T-helper 1 cell (primary cell): ENCODE data around the gene AFDN.

Experiments used
- DNase-seq, 5 donors: peaks; one replicate each; pipeline ENCODE4 v3.0.0-alpha.2; 2012 to 2020

The AFDN gene

DNA sequence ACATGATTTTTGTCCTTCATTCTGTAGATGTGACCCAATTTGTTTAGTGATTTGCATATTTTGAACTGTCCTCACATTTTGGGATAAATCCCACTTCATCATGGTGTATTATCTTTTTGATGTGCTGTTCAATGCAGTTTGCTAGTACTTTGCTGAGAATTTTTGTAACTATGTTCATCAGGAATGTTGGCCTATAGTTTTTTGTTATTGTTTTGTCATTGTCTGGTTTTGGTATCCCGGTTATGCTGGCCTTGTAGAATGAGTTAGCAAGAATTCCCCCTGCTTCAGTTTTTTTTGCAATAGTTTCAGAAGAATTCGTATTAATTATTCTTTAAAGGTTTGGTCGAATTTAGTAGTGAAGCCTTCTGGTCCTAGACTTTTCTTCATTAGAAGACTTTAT lies 182.6 kb downstream of the AFDN start:
- DNase-seq, result no peak

DNA sequence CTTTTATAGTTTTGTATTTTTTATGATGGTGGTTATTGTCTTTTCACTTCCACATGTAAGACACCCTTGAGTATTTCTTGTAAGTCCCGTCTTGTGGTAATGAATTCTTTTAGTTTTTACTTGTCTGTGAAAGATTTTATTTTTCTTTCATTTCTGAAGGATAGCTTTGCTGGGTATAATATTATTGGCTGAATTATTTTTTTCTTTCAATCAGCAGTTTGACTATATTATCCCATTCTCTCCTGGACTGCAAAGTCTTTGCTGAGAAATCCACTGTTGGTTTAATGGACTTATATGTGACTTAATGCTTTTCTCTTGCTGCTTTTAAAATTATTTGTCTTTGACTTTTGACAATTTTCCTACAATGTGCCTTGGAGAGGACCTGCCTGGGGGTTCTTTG lies 184.6 kb downstream of the AFDN start:
- DNase-seq, result no peak

DNA sequence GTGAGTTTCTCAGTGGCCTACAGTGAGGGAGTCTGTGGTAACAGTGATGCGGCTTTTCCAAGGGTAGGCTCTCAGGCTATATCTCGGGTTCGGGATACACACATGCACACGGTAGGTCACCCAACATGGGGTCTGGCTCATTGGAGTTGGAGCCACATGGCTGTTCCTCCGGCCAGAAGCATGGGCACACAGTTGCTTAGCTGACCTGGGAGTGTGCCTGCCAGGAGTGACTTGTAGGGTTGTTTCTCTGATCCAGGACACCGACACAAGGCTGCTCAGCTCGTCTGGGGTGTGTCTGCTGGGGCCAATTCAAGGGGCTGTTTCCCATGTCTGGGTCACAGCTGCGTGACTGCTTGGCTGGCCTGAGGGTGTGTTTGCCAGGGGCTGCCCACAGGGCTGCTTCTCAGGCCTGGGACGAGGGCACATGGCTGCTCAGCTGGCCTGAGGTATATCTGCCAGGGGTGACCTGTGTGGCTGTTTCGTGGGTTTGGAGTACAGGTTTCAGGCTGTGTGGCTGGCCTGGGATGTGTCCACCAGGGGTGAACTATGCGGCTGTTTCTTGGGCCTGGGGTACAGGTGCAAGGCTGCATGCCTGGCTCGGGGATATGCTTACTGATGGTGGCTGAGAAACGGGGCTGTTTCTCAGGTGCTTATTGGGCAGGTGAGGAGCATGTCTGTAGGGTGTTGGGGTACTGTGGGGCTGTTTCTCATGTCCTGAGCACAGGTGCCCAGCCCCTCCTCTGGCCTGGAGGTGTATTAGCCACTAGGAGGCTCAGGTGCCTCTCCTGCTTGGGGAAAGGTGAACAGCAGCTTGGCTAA lies 185.9 kb downstream of the AFDN start:
- DNase-seq, result no peak

DNA sequence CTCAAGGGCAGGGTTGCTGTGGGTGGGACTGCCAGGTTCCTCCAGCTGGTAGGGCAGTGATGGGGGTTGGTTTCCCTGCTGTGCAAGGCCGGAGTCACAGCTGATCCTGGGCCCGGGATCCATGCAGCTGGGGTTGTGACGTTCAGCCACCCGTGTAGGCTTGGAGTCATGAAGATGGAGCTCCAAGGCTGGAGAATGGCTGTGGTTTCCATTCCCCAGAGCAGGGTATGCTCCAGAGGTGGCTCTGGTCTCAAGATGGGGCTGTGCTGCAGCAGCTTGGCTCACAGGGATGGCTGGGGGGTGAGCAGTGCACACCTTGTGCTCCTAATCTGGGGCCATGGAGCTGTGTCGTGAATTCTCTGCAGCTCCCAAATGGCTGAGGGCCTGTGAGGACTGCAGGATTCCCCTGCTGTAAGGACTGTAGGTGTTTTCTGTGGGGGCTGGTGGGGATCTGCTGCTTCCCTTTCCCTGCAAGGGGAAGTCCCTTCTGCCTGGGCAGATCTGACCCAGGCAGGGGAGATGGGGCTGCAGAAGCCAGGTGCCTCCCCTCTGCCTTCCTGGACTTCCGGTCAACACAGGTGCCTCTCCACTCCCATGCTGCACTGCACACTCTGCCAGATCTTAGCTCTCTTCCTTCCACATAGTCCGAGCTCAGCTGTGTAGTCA lies 186.7 kb downstream of the AFDN start:
- DNase-seq, result no peak

DNA sequence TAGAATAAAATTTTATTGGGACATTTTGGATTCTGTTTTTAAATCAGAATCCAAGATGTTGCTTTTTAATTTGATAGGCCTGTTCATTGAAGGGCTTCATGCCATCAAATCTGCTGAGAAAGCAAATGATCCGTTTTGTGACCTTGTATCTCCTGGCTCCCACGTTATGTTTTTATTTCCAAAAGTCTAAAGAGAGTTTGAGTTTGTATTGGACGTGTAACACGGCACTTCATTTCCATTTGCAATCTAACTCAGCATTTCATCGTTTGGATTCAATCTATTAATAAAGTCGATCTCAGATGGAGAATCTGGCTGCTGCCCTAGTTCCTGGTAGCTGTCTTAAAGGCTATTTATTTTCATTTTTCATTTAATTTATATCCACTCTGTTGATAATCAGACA lies 187.7 kb downstream of the AFDN start:
- DNase-seq, result no peak

DNA sequence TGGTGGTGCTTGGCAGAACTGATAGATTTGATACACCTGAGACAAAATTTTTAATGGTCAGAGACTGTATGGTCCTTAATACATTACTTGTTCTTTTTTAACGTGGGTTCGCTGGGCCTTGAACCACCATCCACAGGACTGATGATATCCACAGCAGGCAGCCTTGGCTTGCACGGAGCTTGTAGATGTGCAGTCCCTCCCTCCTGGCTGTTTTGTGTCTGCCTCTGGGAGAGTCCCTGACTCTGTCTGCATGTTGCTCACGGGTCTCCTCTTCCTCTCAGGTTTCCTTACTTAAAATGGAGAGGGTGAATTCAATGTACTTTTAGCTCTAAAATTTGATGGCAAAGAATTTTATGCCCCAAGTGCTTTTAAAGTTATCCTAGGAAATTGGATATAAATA lies 188.3 kb downstream of the AFDN start:
- no peak for DNase-seq

DNA sequence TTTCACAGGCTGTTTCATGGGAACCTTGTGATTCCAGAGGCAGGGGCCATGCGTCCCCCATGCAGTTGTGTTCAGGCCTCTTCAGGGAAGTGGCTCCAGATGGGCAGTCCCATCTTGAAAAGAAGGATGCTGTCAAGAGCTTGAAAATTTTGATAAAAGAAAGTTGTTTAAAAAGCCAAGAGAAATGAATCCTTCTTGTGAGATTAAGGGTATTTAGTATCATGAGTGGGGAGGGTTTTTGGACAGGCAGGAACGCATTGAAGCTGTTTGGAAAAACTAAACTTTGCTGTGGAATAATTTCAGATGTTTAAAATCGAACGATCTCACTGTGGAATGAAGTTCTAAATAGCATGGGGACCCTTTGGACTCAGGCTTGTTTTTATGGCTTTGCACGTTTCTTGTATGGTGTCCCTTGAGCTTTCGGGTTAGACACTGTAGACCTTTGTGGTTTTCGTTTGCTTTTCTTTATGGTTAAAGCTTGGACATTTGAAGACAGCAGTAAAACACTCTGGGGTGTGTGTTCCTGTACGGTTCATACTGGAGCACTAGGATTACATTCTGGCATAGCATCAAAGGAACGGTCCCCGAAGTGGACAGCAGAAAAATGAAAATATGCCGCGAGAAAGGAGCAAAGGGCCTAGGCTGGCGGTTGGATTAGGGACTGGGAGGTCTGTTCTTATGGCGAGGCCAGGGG lies 188.9 kb downstream of the AFDN start:
- DNase-seq, result no peak

DNA sequence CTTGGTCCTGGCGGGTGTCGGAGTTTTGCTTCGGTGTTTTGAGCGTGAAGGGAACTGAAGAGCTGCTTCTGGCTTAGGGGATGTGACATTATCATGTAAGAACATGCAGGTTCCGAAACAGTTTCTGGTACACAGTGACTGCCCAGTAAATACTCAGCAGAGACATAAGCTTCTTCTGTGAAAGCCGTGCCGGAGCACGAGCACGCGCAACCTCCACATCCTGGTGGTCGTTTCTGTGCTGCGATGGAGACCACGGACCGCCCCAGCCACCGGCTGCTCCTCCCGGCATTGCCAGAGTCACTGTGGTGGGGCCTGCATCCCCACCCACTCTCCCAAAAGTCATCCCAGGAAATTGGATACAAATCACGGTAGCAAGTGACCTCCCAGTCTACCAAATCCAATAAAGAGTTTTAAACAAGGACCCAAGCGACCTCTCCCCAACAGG lies 189.5 kb downstream of the AFDN start:
- no peak for DNase-seq

DNA sequence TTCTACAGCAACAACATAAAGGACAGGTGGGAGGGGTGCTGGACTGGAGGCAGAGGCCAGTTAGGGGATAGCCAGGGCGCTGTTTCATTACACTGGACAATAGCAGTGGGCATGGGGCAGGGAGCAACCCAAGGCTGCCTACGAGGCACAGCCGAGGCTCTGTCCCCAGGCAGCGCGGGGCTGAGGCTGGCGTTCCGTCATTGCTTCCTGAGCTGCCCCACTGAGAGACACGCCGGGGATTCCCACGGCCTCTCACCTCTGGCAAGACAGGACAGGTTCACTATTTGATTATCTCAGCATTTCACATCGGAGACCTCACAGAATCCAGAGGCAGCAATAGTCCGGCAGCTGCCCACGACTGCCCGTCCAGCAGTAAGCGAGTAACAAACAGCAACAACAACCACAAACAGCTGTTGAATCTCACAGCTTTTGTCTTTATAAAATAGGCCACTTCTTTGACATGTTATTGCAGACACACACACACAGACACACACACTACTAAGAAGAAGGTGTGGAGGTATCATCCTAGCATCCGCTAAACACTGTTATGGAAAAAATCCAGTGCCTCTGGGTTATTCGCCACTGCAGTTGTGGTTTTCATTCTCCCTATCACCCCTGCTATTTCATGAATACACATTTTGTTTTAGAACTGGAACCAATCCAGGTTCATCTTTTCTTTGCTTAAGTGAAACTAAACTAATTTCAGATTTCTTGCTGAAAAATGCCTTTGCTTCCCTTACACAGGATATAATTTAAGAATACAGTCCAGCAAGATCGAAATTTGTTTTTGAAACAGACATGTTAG lies 190.2 kb downstream of the AFDN start:
- DNase-seq, result no peak

DNA sequence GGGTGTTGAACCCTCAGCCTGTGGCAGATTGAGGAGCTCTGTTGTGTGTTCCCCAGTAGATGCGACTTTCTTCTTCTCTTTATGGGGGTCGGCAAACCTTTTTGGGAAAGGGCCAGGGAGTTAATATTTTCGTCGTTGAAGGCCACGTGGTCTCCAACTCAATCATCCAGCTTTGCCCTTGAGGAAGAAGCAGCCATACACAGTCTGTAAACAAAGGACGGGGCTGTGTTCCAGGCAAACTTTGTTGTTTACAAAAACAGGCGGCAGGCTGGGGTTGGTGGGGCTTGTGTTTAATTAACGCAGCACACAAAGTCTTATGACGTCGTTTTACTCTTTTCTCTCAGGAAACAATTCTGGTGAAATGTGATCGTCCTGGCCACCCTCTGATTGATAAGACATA lies 190.9 kb downstream of the AFDN start:
- no peak for DNase-seq

DNA sequence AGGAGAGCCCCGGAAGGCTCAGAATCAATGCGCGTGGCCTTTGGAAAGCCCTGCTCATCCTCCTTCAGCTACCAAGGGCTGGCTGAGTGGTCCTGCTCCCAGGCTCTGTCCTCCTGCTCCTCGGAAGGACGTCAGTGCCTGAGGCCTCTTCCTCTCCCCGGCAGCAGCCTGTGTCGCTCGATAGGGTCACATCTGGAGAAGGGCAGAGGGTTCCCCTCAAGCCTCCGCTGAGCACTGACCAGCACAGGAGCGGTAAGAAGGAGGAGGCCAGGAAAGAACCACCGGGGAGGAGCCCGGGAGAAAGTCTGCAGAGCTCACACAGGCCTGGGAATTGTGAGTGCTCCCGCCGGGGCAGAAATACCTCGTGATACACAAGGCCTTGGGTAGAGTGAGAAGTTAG lies 192.0 kb downstream of the AFDN start:
- no peak for DNase-seq

DNA sequence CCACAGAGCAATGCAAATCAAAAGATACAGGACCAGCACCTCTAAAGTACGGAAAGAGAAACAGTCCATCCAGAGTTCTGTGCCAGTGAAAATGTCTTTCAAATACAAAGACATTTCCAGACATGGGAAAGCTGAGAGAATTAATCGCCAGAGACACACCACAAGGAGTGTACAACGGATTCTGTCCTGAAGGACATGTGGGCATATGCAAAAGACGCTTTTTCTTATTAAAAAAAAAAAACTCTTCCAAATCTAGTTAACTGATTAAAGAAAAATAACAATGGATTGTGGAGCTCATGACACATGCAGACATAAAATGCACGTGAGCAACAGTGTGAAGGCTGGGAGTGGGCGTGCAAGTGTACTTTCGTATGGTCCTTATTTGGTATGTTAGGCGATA lies 193.5 kb downstream of the AFDN start:
- no peak for DNase-seq

DNA sequence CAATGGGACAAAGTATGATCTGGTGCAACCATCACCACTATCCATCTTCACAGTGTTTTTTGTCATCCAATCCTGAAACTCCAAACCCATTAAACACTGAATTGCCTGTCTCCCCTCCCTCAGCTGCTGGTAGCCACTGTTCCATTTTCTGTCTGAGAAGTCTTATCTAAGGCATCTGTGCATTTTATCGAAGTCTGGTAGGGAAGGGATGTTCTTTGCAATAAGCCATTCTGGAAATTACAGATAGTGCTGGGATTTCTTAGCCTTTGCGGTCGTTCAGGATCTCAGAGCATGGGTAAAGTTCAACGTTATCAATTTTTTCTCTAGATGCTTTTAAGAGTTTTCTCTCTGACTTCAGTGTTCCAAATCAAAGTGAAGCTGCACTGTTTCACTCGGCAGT lies 194.9 kb downstream of the AFDN start:
- DNase-seq, result no peak
